Measurements from ENCODE around the gene OBSCN. TPM values are rescaled to one million over a fixed set of nuclear protein-coding genes. Genes with fewer than 3 reads are reported as not detected.

OBSCN gene
- total and polyA plus RNA-seq, 4 donors = 0.54 to 5.6 (median 2.7) TPM

- H3K9ac ChIP-seq (ENCODE audit: low read depth in 1 of 2, low read length in 2 of 2) = no peak overlapping the region
- DNase-seq (ENCODE audit: low spot score) = no peak
Measured at GRCh38 chr1:228181645-228182034, 26.2 kb upstream of the OBSCN start.

DNA sequence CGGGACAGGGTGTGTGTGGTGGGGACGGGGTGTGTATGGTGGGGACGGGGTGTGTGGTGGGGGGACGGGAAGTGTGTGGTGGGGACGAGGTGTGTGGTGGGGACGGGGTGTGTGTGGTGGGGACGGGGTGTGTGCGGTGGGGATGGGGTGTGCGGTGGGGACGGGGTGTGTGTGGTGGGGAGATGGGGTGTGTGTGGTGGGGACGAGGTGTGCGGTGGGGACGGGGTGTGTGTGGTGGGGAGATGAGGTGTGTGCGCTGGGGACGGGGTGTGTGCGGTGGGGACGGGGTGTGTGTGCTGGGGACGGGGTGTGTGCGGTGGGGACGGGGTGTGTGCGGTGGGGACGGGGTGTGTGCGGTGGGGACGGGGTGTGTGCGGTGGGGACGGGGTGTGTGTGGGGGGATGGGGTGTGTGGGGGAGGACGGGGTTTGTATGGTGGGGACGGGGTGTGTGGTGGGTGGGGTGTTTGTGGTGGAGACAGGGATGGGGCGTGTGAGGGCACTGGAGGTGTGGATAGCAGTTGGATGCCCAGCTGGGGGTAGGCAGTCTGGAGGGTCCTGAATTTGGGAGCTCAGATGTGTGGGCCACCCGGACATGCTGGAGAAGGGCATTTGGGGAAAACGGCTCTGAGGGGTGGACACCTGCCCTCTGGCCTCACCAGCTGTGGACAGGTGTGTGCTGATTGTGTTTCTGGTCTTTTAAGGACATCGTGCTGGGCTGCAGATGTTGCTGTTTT, 25.4 kb upstream of the OBSCN start:
- 94% methylated on average over 32 of the region's 32 CpGs for WGBS
- no peak overlapping the region for H3K9ac ChIP-seq (ENCODE audit: low read depth in 1 of 2, low read length in 2 of 2)
- no peak overlapping the region for H3K4me3 ChIP-seq (ENCODE audit: low read depth in 1 of 3, low read length in 3 of 3)
- no peak for DNase-seq (ENCODE audit: low spot score)
- H3K4me1 ChIP-seq (ENCODE audit: control insufficient read depth in 4 of 4, insufficient read depth in 4 of 4, low read length in 3 of 4) = no peaks in the 10 kb centered on the region
- no peaks in the 10 kb centered on the region for H3K9me3 ChIP-seq (ENCODE audit: control insufficient read depth in 4 of 4, low read length in 3 of 4)
- H3K27ac ChIP-seq (ENCODE audit: low read depth in 1 of 2, low read length in 2 of 2) = no peak overlapping the region
- no peaks in the 10 kb centered on the region for H3K36me3 ChIP-seq (ENCODE audit: control insufficient read depth in 4 of 4, insufficient read depth in 3 of 4, low read depth in 1 of 4, low read length in 3 of 4)
- H3K27me3 ChIP-seq (ENCODE audit: control insufficient read depth in 4 of 4, insufficient read depth in 4 of 4, low read length in 3 of 4) = no peaks in the 10 kb centered on the region
- TF ChIP-seq YY1 (IDR thresholded peaks at IDR 0.05) = no peak
- TF ChIP-seq EGR1 (IDR thresholded peaks at IDR 0.05; ENCODE audit: low read depth in 2 of 2) = no peak
- TF ChIP-seq NR2F2 (IDR thresholded peaks at IDR 0.05) = no peak
- no peak for TF ChIP-seq TAF1 (conservative IDR thresholded peaks at IDR 0.05)
- TF ChIP-seq SP1 (IDR thresholded peaks at IDR 0.05) = no peak
- no peak for TF ChIP-seq HNF4A (conservative IDR thresholded peaks at IDR 0.05)
- no peak for TF ChIP-seq FOXA2 (IDR thresholded peaks at IDR 0.05)
- TF ChIP-seq ZBTB33 (IDR thresholded peaks at IDR 0.05) = no peak
- TF ChIP-seq, protein P1, sequence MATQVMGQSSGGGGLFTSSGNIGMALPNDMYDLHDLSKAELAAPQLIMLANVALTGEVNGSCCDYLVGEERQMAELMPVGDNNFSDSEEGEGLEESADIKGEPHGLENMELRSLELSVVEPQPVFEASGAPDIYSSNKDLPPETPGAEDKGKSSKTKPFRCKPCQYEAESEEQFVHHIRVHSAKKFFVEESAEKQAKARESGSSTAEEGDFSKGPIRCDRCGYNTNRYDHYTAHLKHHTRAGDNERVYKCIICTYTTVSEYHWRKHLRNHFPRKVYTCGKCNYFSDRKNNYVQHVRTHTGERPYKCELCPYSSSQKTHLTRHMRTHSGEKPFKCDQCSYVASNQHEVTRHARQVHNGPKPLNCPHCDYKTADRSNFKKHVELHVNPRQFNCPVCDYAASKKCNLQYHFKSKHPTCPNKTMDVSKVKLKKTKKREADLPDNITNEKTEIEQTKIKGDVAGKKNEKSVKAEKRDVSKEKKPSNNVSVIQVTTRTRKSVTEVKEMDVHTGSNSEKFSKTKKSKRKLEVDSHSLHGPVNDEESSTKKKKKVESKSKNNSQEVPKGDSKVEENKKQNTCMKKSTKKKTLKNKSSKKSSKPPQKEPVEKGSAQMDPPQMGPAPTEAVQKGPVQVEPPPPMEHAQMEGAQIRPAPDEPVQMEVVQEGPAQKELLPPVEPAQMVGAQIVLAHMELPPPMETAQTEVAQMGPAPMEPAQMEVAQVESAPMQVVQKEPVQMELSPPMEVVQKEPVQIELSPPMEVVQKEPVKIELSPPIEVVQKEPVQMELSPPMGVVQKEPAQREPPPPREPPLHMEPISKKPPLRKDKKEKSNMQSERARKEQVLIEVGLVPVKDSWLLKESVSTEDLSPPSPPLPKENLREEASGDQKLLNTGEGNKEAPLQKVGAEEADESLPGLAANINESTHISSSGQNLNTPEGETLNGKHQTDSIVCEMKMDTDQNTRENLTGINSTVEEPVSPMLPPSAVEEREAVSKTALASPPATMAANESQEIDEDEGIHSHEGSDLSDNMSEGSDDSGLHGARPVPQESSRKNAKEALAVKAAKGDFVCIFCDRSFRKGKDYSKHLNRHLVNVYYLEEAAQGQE (IDR thresholded peaks at IDR 0.05) = no peak
- TF ChIP-seq RXRA (IDR thresholded peaks at IDR 0.05) = no peak
- no peak for TF ChIP-seq GABPA (IDR thresholded peaks at IDR 0.05 in 1 of 2, conservative IDR thresholded peaks at IDR 0.05 in 1 of 2)
- TF ChIP-seq CTCF (IDR thresholded peaks at IDR 0.05; ENCODE audit: low read depth, low read length, missing input control) = no peak
- no peak for TF ChIP-seq ATF3 (IDR thresholded peaks at IDR 0.05)

More at GRCh38 chr1:228181645-228182034, 26.2 kb upstream of the OBSCN start:
- no peaks in the 10 kb centered on the region for H3K27me3 ChIP-seq (ENCODE audit: control insufficient read depth in 4 of 4, insufficient read depth in 4 of 4, low read length in 3 of 4)
- 91% methylated on average over 9 of the region's 9 CpGs for WGBS
- no peak overlapping the region for H3K4me3 ChIP-seq (ENCODE audit: low read depth in 1 of 3, low read length in 3 of 3)
- peaks cover 0 to 3% (median 0%) of the 10 kb centered on the region in 4 donors for H3K36me3 ChIP-seq (ENCODE audit: control insufficient read depth in 4 of 4, insufficient read depth in 3 of 4, low read depth in 1 of 4, low read length in 3 of 4)
- H3K9me3 ChIP-seq (ENCODE audit: control insufficient read depth in 4 of 4, low read length in 3 of 4) = no peaks in the 10 kb centered on the region
- no peaks in the 10 kb centered on the region for H3K4me1 ChIP-seq (ENCODE audit: control insufficient read depth in 4 of 4, insufficient read depth in 4 of 4, low read length in 3 of 4)
- TF ChIP-seq NR2F2 (IDR thresholded peaks at IDR 0.05) (no peak), RAD21 (IDR thresholded peaks at IDR 0.05) (no peak), EGR1 (IDR thresholded peaks at IDR 0.05; ENCODE audit: low read depth in 2 of 2) (no peak), FOXA1 (IDR thresholded peaks at IDR 0.05) (no peak), RXRA (IDR thresholded peaks at IDR 0.05) (no peak), ATF3 (IDR thresholded peaks at IDR 0.05) (no peak), JUND (IDR thresholded peaks at IDR 0.05) (no peak), CTCF (IDR thresholded peaks at IDR 0.05; ENCODE audit: low read depth, low read length, missing input control) (no peak), GABPA (IDR thresholded peaks at IDR 0.05 in 1 of 2, conservative IDR thresholded peaks at IDR 0.05 in 1 of 2) (no peak), FOXA2 (IDR thresholded peaks at IDR 0.05) (no peak)
- TF ChIP-seq, protein P2, sequence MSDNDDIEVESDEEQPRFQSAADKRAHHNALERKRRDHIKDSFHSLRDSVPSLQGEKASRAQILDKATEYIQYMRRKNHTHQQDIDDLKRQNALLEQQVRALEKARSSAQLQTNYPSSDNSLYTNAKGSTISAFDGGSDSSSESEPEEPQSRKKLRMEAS (IDR thresholded peaks at IDR 0.05) = no peak
- no peak overlapping the region for H3K27ac ChIP-seq (ENCODE audit: low read depth in 1 of 2, low read length in 2 of 2)
